HCT116 (cell line): Measurements from ENCODE around the gene NLRP10. TPM values are rescaled to one million over a fixed set of nuclear protein-coding genes. Genes with fewer than 3 reads are reported as not detected.

ENCODE experiments used
- ATAC-seq: fragments of 200-7000 bp; cut with Tn5 transposase; 2 replicates; pipeline ENCODE4 v1.9.1; 2020; ENCODE audit warnings: mild to moderate bottlenecking, moderate library complexity
- BruUV-seq: library from RNA; stranded (reverse); fragments of 400-500 nt; replicated peaks from 2 replicates; lab custom pipeline; 2021; lab: Mats Ljungman, UMichigan
- CTCF ChIA-PET: fragments of 300-600 bp; sonication (Branson Sonifier 250); formaldehyde crosslinking; loops from one replicate; lab custom pipeline; 2021; ENCODE audit warnings: antibody characterized with exemption; lab: Charles Lee
- POLR2A ChIA-PET: fragments of 300-600, 350-600 bp; sonication (Branson Sonifier 250); formaldehyde crosslinking; loops from one replicate; lab custom pipeline; 2021; ENCODE audit warnings: antibody characterized with exemption; lab: Charles Lee
- RAD21 ChIA-PET, 2 experiments: fragments of 300-600 bp; sonication (Branson Sonifier 250); formaldehyde crosslinking; loops; one replicate each; lab custom pipeline; 2023; ENCODE audit warnings: low total read pairs in 2 of 2; ENCODE audit not compliant: uncharacterized antibody in 2 of 2, unreplicated experiment in 2 of 2, low non-redundant PET in 1 of 2; lab: Charles Lee
- DNase-seq: peaks from one replicate; pipeline ENCODE4 v3.0.0-alpha.2; 2010; ENCODE audit warnings: low read depth, low spot score
- H2AFZ ChIP-seq: fragments of 200-600 bp; shearing (Covaris generic), sonication (generic); 2 replicates; pipeline ENCODE4 v1.6.1; 2017; ENCODE audit warnings: low read depth, mixed run types, mixed read lengths, antibody characterized with exemption, low read length; ENCODE audit not compliant: poor library complexity, severe bottlenecking
- H3K27ac ChIP-seq: 2 replicates; pipeline ENCODE4 v1.5.1; 2012; ENCODE audit warnings: low read depth, low read length
- H3K27me3 ChIP-seq: fragments of 200-600 bp; sonication (generic); 2 replicates; pipeline ENCODE4 v1.6.1; 2016; ENCODE audit warnings: mixed run types, low read length, mixed read lengths; ENCODE audit not compliant: insufficient read depth
- H3K36me3 ChIP-seq, 2 experiments: fragments of 200-500 bp in 1 of 2; fragments of 200-600 bp in 1 of 2; sonication (Bioruptor generic) in 1 of 2; sonication (generic) in 1 of 2; 2 replicates each; pipeline versions ENCODE4 v1.5.1 to v1.6.1; 2014 to 2016; ENCODE audit warnings: low read length in 2 of 2, inconsistent platforms in 1 of 2, mixed read lengths in 1 of 2, mixed run types in 1 of 2; ENCODE audit not compliant: insufficient read depth in 2 of 2, control insufficient read depth in 1 of 2
- H3K4me1 ChIP-seq, 2 experiments: fragments of 200-600 bp in 1 of 2; sonication (generic) in 1 of 2; 2 replicates each; pipeline versions ENCODE4 v1.5.1 to v1.6.1; 2012 to 2017; ENCODE audit warnings: low read length in 2 of 2, inconsistent platforms in 1 of 2, mild to moderate bottlenecking in 1 of 2, mixed read lengths in 1 of 2, mixed run types in 1 of 2, moderate library complexity in 1 of 2; ENCODE audit not compliant: insufficient read depth in 2 of 2, control insufficient read depth in 1 of 2
- H3K4me2 ChIP-seq: fragments of 200-600 bp; sonication (generic); 2 replicates; pipeline ENCODE4 v1.6.1; 2017; ENCODE audit warnings: mixed run types, low read length, mixed read lengths
- H3K4me3 ChIP-seq, 2 experiments: fragments of 200-600 bp in 1 of 2; sonication (generic) in 1 of 2; replicated peaks in 1 of 2; 2 replicates each; pipeline ENCODE4 v1.5.1; 2011 to 2016; ENCODE audit warnings: low read length in 2 of 2, control low read depth in 1 of 2, low read depth in 1 of 2, mild to moderate bottlenecking in 1 of 2, mixed read lengths in 1 of 2, mixed run types in 1 of 2
- H3K79me2 ChIP-seq: fragments of 200-600 bp; sonication (generic); 2 replicates; pipeline ENCODE4 v1.6.1; 2017; ENCODE audit warnings: mild to moderate bottlenecking, mixed run types, low read length, moderate library complexity, mixed read lengths; ENCODE audit not compliant: insufficient read depth
- H3K9ac ChIP-seq: fragments of 200-600 bp; sonication (generic); 2 replicates; pipeline ENCODE4 v1.6.1; 2016; ENCODE audit warnings: low read length, mixed read lengths
- H3K9me2 ChIP-seq: fragments of 200-600 bp; sonication (generic), shearing (Covaris generic); 2 replicates; pipeline ENCODE4 v1.6.1; 2017; ENCODE audit warnings: mixed run types, mild to moderate bottlenecking, moderate library complexity; ENCODE audit not compliant: insufficient read depth
- H3K9me3 ChIP-seq, 2 experiments: fragments of 200-500 bp in 1 of 2; fragments of 200-600 bp in 1 of 2; sonication (Bioruptor generic) in 1 of 2; sonication (generic) in 1 of 2; 2 replicates each; pipeline ENCODE4 v1.6.1; 2014 to 2017; ENCODE audit warnings: low read length in 2 of 2, mixed read lengths in 2 of 2, inconsistent platforms in 1 of 2, low read depth in 1 of 2, mild to moderate bottlenecking in 1 of 2, mixed run types in 1 of 2, moderate library complexity in 1 of 2; ENCODE audit not compliant: control insufficient read depth in 1 of 2, insufficient read depth in 1 of 2
- H4K20me1 ChIP-seq: fragments of 200-600 bp; sonication (generic), shearing (Covaris generic); 2 replicates; pipeline ENCODE4 v1.6.1; 2017; ENCODE audit warnings: mixed run types, mild to moderate bottlenecking, moderate library complexity; ENCODE audit not compliant: insufficient read depth
- CEBPB ChIP-seq: IDR thresholded peaks from 2 replicates; pipeline ENCODE4 v1.6.1; 2012; ENCODE audit warnings: low read depth
- EGR1 ChIP-seq: IDR thresholded peaks from 2 replicates; pipeline ENCODE4 v1.6.1; 2012; ENCODE audit warnings: low read depth
- ELF1 ChIP-seq: IDR thresholded peaks from 2 replicates; pipeline ENCODE4 v1.6.1; 2012; ENCODE audit warnings: low read depth, borderline replicate concordance
- FOSL1 ChIP-seq: IDR thresholded peaks from 2 replicates; pipeline ENCODE4 v1.6.1; 2012; ENCODE audit warnings: low read depth
- JUND ChIP-seq: IDR thresholded peaks from 2 replicates; pipeline ENCODE4 v1.6.1; 2012
- POLR2A ChIP-seq: IDR thresholded peaks from 2 replicates; pipeline ENCODE4 v1.7.0; 2011; ENCODE audit warnings: borderline replicate concordance; ENCODE audit not compliant: insufficient read depth, insufficient read length; ENCODE audit errors: extremely low read depth
- SP1 ChIP-seq: IDR thresholded peaks from 2 replicates; pipeline ENCODE4 v1.6.1; 2012; ENCODE audit warnings: low read depth
- SRF ChIP-seq: IDR thresholded peaks from 2 replicates; pipeline ENCODE4 v1.6.1; 2012; ENCODE audit warnings: low read depth
- TCF7L2 ChIP-seq: IDR thresholded peaks from 2 replicates; pipeline ENCODE4 v1.7.0; 2011; ENCODE audit warnings: borderline replicate concordance, inconsistent platforms; ENCODE audit not compliant: insufficient read depth, insufficient read length; ENCODE audit errors: extremely low read depth
- ZNF274 ChIP-seq: fragments of 200-500 bp; sonication (Bioruptor generic); IDR thresholded peaks from 2 replicates; pipeline ENCODE4 v1.6.1; 2014; ENCODE audit warnings: mild to moderate bottlenecking, low read depth, low read length, inconsistent platforms
- intact Hi-C: fragments of 100-400 bp; cut with micrococcal nuclease; formaldehyde crosslinking; loops from 2 replicates; pipeline ENCODE4 v1.10.0; 2022
- total RNA-seq: library from RNA; stranded (reverse); gene quantifications from one replicate; pipeline ENCODE4 v1.2.1, GENCODE V29; 2021; ENCODE audit not compliant: unreplicated experiment
- TF ChIP-seq, protein P1 (sequence below): IDR thresholded peaks from 2 replicates; pipeline ENCODE4 v1.6.1; 2012
- TF ChIP-seq, protein P2 (sequence below): IDR thresholded peaks from 2 replicates; pipeline ENCODE4 v1.6.1; 2011; ENCODE audit warnings: mild to moderate bottlenecking, low read length, moderate library complexity; ENCODE audit not compliant: insufficient replicate concordance; ENCODE audit errors: extremely low read depth

Gene NLRP10
- total RNA-seq, 1 experiment from 2014 or later, result not detected

DNA sequence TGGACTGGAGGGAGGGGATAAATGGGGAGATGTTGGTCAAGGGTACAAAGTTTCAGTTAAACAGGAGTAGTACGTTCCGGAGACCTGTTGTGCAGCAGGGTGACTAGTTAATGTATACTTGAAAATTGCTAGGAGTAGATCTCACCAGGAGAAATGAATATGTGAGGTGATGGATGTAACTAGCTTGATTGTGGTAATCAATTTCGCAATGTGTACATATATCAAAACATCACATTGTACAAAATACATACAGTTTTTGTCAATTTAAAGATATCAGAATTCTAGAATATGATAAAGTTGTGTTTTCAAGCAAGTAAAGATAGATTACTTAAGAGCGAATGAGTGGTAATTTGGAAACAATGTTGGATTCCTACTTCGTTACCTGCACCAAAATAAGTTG is 35.1 kb upstream of the NLRP10 start:
- BruUV-seq, result no TSS peak
- POLR2A ChIA-PET, result no interaction called here

DNA sequence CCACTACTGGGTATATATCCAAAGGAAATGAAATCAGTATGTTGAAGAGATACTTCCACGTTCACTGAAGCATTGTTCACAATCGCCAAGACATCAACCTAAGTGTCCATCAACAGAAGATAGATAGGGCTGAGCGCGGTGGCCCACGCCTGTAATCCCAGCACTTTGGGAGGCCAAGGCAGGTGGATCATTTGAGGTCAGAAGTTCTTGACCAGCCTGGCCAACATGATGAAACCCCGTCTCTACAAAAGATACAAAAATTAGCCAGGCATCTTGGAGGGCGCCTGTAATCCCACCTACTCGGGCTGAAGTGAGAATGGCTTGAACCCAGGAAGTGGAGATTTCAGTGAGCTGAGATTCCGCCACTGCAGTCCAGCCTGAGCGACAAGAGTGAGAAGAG is 34.5 kb upstream of the NLRP10 start:
- Histone ChIP-seq H3K9me2 (no peaks in the 10 kb centered on the region), H3K27ac (no peak overlapping the region), H3K36me3 (peaks cover 41 to 46% of the 10 kb centered on the region in 2 experiments), H3K79me2 (no peaks in the 10 kb centered on the region), H3K4me1 (no peaks in the 10 kb centered on the region), H4K20me1 (no peaks in the 10 kb centered on the region), H2AFZ (no peak overlapping the region), H3K4me3 (no peak overlapping the region), H3K9me3 (no peaks in the 10 kb centered on the region), H3K4me2 (no peak overlapping the region), H3K9ac (no peak overlapping the region), H3K27me3 (no peaks in the 10 kb centered on the region)
- intact Hi-C loops, result no loop called here
- POLR2A ChIA-PET, result no interaction called here
- BruUV-seq, result no TSS peak
- ATAC-seq, result no peak
- CTCF ChIA-PET, result interaction anchor here (1.3 kb wide), 1 partner anchor 100 kb away, joined by 3 read pairs; no protein-coding TSS in a partner anchor
- TF ChIP-seq ZNF274 (no peak), CEBPB (no peak), EGR1 (no peak), SP1 (no peak), SRF (no peak), TCF7L2 (no peak), ELF1 (no peak)
- TF ChIP-seq, protein P1, sequence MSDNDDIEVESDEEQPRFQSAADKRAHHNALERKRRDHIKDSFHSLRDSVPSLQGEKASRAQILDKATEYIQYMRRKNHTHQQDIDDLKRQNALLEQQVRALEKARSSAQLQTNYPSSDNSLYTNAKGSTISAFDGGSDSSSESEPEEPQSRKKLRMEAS, result no peak
- DNase-seq, result no peak
- RAD21 ChIA-PET, result no interaction called here

More for the DNA sequence above, 35.1 kb upstream of the NLRP10 start:
- intact Hi-C loops, result no loop called here
- ChIA-PET CTCF (interaction anchor here (1.3 kb wide), 1 partner anchor 99 kb away, joined by 3 read pairs; no protein-coding TSS in a partner anchor), RAD21 (no interaction called here)
- TF ChIP-seq CEBPB (no peak), JUND (no peak), FOSL1 (no peak), POLR2A (no peak)
- TF ChIP-seq, protein P1, result no peak
- TF ChIP-seq, protein P2, sequence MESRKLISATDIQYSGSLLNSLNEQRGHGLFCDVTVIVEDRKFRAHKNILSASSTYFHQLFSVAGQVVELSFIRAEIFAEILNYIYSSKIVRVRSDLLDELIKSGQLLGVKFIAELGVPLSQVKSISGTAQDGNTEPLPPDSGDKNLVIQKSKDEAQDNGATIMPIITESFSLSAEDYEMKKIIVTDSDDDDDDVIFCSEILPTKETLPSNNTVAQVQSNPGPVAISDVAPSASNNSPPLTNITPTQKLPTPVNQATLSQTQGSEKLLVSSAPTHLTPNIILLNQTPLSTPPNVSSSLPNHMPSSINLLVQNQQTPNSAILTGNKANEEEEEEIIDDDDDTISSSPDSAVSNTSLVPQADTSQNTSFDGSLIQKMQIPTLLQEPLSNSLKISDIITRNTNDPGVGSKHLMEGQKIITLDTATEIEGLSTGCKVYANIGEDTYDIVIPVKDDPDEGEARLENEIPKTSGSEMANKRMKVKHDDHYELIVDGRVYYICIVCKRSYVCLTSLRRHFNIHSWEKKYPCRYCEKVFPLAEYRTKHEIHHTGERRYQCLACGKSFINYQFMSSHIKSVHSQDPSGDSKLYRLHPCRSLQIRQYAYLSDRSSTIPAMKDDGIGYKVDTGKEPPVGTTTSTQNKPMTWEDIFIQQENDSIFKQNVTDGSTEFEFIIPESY, result no peak
- H3K27ac ChIP-seq, result no peak overlapping the region
- no peak for ATAC-seq
- H3K36me3 ChIP-seq, result peaks cover 35 to 40% of the 10 kb centered on the region in 2 experiments
- DNase-seq, result no peak
- no peak overlapping the region for H3K4me2 ChIP-seq
- H4K20me1 ChIP-seq, result no peaks in the 10 kb centered on the region
- no peak overlapping the region for H3K9ac ChIP-seq
- no peaks in the 10 kb centered on the region for H3K27me3 ChIP-seq
- H3K9me2 ChIP-seq, result no peaks in the 10 kb centered on the region
- no peaks in the 10 kb centered on the region for H3K4me1 ChIP-seq
- H3K79me2 ChIP-seq, result no peaks in the 10 kb centered on the region
- H3K4me3 ChIP-seq, result no peak overlapping the region
- no peak overlapping the region for H2AFZ ChIP-seq
- no peaks in the 10 kb centered on the region for H3K9me3 ChIP-seq
